Measurements from ENCODE around the gene ADH1B. TPM values are rescaled to one million over a fixed set of nuclear protein-coding genes. Genes with fewer than 3 reads are reported as not detected.

The ADH1B gene
- total RNA-seq, 1 experiment from 2014 or later = 1.8 TPM

DNA sequence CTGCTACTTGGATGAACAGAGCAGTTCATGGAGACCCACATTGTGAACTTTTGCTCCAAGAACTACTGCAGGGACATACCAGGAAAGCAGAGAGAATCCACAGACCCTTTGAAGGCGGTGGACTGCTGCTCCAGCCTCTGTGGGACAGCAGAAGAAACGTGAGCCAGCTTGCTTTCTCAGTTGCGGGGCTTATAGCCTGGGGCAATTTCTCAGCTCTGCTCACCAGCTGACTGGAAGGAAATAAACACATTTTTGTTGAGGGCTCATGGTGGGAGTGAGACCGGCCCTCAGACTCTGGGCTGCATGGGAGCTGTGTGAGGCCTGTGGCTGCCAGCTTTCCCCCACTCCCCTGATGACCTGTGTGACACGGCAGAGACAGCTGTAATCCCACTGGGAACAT lies 27.8 kb downstream of the ADH1B start:
- no TSS peak for BruUV-seq (replicated peaks)
- ATAC-seq = no peak
- Histone ChIP-seq H3K27me3 (ENCODE audit: insufficient read depth, low read length) (no peaks in the 10 kb centered on the region), H3K4me2 (ENCODE audit: low read length) (no peak overlapping the region), H3K27ac (ENCODE audit: low read depth, low read length) (no peak overlapping the region), H3K9me2 (ENCODE audit: insufficient read depth) (no peaks in the 10 kb centered on the region), H3K36me3 (ENCODE audit: control insufficient read depth in 1 of 2, insufficient read depth in 2 of 2, low read length in 2 of 2) (no peaks in the 10 kb centered on the region), H2AFZ (ENCODE audit: low read depth, low read length, poor library complexity, severe bottlenecking) (no peak overlapping the region), H3K4me1 (ENCODE audit: control insufficient read depth in 1 of 2, insufficient read depth in 2 of 2, low read length in 2 of 2) (no peaks in the 10 kb centered on the region), H3K79me2 (ENCODE audit: insufficient read depth, low read length) (no peaks in the 10 kb centered on the region), H3K9me3 (ENCODE audit: control insufficient read depth in 1 of 2, insufficient read depth in 1 of 2, low read depth in 1 of 2, low read length in 2 of 2) (no peaks in the 10 kb centered on the region), H4K20me1 (ENCODE audit: insufficient read depth) (no peaks in the 10 kb centered on the region), H3K9ac (ENCODE audit: low read length) (no peak overlapping the region), H3K4me3 (replicated peaks in 1 of 2; ENCODE audit: low read depth in 1 of 2, low read length in 2 of 2) (no peak overlapping the region)
- intact Hi-C loops (cut with micrococcal nuclease) = no loop called here
- ChIA-PET RAD21 (ENCODE audit: low non-redundant PET in 1 of 2, low total read pairs in 2 of 2, uncharacterized antibody in 2 of 2, unreplicated experiment in 2 of 2) (no interaction called here), CTCF (no interaction called here), POLR2A (no interaction called here)
- TF ChIP-seq EZH2phosphoT487 (IDR thresholded peaks at IDR 0.05; ENCODE audit: borderline replicate concordance) (no peak), SP1 (IDR thresholded peaks at IDR 0.05; ENCODE audit: low read depth) (no peak), POLR2AphosphoS5 (IDR thresholded peaks at IDR 0.05; ENCODE audit: low read depth, low read length) (no peak), SIN3A (IDR thresholded peaks at IDR 0.05; ENCODE audit: low read depth) (no peak), RAD21 (IDR thresholded peaks at IDR 0.05; ENCODE audit: low read depth) (no peak), EGR1 (IDR thresholded peaks at IDR 0.05; ENCODE audit: low read depth) (no peak), SRF (IDR thresholded peaks at IDR 0.05; ENCODE audit: low read depth) (no peak), ZFX (IDR thresholded peaks at IDR 0.05) (no peak), CEBPB (IDR thresholded peaks at IDR 0.05; ENCODE audit: low read depth) (no peak), TCF7L2 (IDR thresholded peaks at IDR 0.05; ENCODE audit: borderline replicate concordance, extremely low read depth, insufficient read depth, insufficient read length) (no peak), JUND (IDR thresholded peaks at IDR 0.05) (no peak)
- TF ChIP-seq, protein P1, sequence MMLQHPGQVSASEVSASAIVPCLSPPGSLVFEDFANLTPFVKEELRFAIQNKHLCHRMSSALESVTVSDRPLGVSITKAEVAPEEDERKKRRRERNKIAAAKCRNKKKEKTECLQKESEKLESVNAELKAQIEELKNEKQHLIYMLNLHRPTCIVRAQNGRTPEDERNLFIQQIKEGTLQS (IDR thresholded peaks at IDR 0.05) = no peak
- TF ChIP-seq, protein P2, sequence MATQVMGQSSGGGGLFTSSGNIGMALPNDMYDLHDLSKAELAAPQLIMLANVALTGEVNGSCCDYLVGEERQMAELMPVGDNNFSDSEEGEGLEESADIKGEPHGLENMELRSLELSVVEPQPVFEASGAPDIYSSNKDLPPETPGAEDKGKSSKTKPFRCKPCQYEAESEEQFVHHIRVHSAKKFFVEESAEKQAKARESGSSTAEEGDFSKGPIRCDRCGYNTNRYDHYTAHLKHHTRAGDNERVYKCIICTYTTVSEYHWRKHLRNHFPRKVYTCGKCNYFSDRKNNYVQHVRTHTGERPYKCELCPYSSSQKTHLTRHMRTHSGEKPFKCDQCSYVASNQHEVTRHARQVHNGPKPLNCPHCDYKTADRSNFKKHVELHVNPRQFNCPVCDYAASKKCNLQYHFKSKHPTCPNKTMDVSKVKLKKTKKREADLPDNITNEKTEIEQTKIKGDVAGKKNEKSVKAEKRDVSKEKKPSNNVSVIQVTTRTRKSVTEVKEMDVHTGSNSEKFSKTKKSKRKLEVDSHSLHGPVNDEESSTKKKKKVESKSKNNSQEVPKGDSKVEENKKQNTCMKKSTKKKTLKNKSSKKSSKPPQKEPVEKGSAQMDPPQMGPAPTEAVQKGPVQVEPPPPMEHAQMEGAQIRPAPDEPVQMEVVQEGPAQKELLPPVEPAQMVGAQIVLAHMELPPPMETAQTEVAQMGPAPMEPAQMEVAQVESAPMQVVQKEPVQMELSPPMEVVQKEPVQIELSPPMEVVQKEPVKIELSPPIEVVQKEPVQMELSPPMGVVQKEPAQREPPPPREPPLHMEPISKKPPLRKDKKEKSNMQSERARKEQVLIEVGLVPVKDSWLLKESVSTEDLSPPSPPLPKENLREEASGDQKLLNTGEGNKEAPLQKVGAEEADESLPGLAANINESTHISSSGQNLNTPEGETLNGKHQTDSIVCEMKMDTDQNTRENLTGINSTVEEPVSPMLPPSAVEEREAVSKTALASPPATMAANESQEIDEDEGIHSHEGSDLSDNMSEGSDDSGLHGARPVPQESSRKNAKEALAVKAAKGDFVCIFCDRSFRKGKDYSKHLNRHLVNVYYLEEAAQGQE (IDR thresholded peaks at IDR 0.05; ENCODE audit: low read depth) = no peak
- TF ChIP-seq, protein P3, sequence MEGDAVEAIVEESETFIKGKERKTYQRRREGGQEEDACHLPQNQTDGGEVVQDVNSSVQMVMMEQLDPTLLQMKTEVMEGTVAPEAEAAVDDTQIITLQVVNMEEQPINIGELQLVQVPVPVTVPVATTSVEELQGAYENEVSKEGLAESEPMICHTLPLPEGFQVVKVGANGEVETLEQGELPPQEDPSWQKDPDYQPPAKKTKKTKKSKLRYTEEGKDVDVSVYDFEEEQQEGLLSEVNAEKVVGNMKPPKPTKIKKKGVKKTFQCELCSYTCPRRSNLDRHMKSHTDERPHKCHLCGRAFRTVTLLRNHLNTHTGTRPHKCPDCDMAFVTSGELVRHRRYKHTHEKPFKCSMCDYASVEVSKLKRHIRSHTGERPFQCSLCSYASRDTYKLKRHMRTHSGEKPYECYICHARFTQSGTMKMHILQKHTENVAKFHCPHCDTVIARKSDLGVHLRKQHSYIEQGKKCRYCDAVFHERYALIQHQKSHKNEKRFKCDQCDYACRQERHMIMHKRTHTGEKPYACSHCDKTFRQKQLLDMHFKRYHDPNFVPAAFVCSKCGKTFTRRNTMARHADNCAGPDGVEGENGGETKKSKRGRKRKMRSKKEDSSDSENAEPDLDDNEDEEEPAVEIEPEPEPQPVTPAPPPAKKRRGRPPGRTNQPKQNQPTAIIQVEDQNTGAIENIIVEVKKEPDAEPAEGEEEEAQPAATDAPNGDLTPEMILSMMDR (IDR thresholded peaks at IDR 0.05 in 2 of 3, conservative IDR thresholded peaks at IDR 0.05 in 1 of 3; ENCODE audit: borderline replicate concordance in 1 of 3, insufficient read depth in 1 of 3, low read depth in 2 of 3, low read length in 2 of 3) = no peak
- DNase-seq (ENCODE audit: low read depth, low spot score) = no peak

Measured in HCT116 (cell line).